GM18502 (cell line): Measurements from ENCODE around the gene PATE1.

Experiments
- ATAC-seq: cut with Tn5 transposase; IDR thresholded peaks from one replicate; pipeline ENCODE4 v1.9.1; 2021; ENCODE audit warnings: mild to moderate bottlenecking; ENCODE audit not compliant: unreplicated experiment, poor library complexity

Gene PATE1

DNA sequence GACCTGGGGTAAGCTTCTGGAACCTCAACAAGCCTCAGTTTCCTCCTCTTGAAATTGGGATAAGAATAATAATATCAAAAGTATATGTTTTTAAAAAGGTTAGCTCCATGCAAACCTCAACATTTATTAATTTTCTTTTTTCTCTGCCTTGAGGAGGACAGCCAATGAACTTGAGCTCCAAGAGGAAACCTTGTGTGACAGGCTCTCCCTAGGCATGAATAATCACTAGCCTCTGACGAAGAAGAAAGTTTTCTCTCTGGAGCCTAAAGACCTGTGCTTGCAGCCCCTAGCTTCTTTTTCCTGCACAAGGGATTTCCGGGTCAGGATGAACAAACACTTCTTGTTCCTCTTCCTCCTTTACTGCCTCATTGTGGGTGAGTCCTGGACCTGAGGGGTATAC lies 41.7 kb downstream of the PATE1 start, which contains the start of gene PATE3:
PATE3 (plus strand) TSS at position 301 of the 400 bp plus-strand sequence; CDS start at position 326, 25 bp downstream.
- no peak for ATAC-seq

DNA sequence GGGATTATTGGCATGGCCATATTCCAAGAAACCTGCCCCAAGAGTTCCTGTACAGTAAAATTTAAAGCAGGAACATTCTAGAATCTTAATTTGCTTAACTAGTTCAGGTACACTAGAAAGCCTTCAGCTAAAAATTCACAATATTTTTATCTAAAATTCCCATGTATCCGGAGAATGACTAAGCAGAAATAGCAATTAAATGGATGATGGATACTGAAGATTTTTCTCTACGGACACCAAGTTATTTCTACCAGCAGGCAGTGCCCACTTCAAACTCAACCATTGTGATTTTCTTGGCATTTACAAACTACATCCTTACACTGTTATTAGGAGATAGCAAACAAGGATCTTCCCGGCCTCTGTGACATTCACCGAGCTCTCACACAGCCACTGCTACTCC lies 44.7 kb downstream of the PATE1 start:
- ATAC-seq = no peak

DNA sequence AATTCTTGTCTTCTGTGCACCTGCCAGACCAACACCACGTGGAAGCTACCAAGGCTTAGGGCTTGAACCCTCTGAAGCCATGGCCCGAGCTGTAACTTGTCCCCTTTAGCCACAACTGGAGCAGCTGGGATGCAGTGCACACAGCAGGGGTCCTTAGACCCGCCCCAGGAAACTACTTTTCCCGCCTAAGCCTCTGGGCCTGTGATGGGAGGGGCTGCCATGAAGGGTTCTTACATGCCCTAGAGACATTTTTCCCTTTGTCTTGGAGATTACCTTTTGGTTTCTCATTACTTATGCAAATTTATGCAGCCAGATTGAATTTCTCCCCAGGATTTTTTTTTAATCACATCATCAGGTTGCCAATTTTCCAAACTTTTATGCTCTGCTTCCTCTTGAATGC lies 51.6 kb downstream of the PATE1 start:
- no peak for ATAC-seq
